TTC549 (cell line): Measurements from ENCODE around the gene FUNDC2.

Experiments
- FAIRE-seq: peaks from 2 replicates; lab custom pipeline; 2012; peaks lifted over from hg19 to GRCh38; lab: Jason Lieb, UNC

Gene FUNDC2

DNA sequence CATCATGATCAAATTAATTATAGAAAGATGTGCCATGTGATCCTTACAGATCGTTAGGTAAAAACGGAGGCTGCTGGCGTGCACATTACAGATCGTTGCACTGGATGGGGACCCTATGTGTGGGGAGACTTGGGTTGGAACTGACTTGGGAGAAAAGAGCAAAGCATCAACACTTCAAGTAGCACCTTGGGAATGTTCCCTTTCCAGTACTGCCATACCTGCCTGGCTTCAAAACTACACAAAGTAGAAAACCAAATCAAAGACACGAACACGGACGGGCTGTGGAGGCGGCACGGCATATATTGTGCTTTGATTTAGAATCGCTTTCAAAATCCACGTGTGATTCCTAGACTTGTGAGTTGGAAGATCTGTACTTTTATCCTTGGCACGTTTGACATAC, 43.4 kb downstream of the FUNDC2 start:
- FAIRE-seq = no peak

DNA sequence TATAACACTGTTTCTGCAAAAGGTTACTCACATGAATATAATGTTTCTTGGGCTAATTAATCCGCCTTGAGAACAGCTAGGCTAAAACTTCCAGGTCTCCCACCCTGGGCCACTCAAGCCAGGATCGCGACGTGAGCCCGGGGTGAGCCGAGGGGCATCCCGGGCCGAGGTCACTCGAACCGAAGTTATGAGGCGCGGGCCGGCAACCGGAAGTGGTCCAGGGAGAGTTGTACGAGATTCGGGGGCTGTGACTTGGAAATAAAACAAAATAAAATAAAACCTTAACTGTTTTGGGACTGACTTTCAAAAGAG, 44.0 kb downstream of the FUNDC2 start:
- FAIRE-seq = no peak

DNA sequence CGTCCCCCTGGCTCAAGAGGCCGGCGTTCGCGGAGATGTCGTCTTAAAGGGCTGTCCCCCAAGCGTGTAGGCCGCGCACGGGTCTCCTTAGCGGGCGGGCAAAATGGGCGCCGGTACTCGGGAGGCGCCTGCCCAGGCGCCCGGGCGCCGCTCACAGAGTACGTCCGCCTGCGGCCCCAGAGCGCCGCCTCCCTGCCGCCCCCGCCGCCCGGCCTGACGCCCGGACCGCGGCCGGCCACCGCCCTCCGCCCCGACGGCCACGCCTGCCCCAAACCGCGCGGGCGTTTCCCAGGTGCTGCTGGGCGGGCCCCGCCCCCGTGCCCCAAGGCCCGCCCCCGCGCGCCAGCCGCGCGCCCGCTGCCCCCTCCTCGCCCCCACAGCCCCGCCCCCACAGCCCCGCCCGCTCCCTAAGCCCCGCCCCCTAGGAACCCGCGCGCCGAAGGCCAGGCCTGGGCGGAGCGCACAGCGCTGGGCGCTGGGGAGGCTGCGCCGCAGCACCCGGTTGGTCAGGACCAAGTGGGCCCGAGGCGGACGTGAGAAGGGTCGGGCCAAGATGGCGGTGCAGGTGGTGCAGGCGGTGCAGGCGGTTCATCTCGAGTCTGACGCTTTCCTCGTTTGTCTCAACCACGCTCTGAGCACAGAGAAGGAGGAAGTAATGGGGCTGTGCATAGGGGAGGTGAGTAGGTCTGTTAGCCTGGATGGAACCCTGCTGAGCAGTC, 44.5 kb downstream of the FUNDC2 start, which contains the start of the genes BRCC3, CMC4 and MTCP1:
BRCC3 (plus strand) TSS at position 534 of the 719 bp plus-strand sequence; CDS start at position 554, 20 bp downstream.
CMC4 (minus strand) TSS at position 162 of the 719 bp plus-strand sequence. CDS start 7,113 bp downstream, outside the sequence.
MTCP1 (minus strand) TSS at position 162 of the 719 bp plus-strand sequence. CDS start 5,126 bp downstream, outside the sequence.
- FAIRE-seq = no peak

DNA sequence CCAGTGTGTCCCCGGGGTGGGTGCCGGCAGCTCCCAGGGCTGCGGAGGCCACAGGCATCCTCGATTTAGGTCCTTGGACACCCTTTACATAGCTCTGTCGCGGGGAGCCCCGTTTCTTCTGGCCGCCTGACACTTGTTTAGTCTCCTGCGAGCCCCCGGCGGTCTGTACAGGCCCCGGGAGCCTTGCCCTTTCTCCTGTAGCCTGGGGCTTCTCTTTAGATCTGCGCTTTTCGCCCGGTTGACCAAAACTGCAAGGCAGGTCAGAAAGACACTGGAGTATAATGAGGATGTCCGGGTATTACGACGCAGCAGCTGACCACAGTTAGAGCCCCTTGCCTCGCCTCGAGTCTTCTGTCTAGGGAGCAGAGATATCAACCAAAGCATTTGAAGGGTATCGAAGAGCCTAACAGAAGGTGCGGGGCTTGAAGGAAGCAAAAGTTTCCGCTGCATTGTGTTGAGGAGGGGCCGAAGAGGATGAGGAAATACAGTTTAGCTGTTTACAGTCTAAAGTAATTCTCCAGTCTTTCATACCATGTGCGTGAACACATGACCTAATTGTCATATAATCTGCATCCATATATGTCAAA, 45.1 kb downstream of the FUNDC2 start:
- FAIRE-seq = no peak

DNA sequence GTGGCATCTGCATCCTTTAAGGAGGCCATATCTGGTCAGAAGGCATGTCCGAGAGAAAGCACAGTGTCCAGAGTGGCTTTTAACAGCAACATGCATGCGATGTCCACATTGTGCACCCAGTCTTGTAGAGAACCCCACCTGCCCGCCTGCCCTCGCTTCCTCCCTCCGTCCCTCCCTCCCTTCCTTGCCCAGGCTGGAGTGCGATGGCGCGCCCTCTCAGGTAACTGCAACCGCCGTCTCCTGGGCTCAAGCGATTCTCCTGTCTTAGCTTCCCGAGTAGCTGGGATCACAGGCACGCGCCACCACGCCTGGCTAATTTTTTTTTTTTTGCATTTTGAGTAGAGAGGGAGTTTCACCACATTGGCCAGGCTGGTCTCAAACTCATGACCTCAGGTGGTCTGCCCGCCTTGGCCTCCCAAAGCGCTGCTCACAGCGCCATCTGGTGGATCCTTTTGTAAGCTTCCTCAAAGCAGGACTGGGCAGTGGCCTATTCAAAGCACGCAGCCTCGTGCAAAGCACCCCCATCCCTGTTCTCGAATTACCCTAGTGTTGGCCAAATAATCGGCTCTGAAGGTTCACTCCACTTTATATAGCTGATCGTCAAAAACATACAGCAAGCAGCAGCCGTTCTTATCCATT, 59.7 kb downstream of the FUNDC2 start:
- FAIRE-seq = no peak

DNA sequence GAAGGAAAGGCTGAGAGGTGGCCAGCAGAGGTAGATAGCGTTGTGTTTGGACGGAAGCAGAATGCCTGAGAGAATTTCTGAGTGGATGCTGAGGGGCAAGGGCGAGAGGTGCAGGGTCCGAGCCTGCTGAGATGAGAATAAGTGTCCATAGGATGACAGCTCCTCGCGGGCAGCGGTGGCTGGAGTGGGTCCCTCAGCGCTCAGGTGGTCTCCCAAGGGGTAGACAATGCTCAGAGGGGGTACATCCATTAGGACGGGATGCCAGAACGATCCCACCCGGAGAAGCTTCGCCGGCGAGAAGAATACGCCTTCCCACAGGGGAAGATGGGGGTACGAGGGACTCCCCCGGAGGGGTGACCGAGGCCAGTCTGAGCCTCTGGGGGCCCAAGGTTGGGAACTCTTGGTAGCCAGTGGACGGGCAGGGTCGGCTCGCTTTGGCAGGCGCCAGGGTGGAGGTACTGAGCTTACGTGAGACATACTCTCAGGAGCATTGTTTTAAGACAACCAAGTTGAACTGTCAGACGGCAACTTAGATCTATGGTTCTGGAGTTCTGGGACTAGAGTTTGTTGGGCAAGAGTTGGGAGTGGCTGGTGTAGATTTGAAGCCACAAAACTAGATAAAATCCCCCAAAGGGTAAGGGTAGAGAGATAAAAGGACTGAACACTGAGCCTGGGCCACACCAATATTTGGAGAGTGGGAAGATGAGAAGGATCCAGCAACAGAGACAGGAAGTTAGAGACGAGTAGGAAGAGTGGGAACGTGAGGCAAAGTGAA, 60.5 kb downstream of the FUNDC2 start:
- no peak for FAIRE-seq

DNA sequence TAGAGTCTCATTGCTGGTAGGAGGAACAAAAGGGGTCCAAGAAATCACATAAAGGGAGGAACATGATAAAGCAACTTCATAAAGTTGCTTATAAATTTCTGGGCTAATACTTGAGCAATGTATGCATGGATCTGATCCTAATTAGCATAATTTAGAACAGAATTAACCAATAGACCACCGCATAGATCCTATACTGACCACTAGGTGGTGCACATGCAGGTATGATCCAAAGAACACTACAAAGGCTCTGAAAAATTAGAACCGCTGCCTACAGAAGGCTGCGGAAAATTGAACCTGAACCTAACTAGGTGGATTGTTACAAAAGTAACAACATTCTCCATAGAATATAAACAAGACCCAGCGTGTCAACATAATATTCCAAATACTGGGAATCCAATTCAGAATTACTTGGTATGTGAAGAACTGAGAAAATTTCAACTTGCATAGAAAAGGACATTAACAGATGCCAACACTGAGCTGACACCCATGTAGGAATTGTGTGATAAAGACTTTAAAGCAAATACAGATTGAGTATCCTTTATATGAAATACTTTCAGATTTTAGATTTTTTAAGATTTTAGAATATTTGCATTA, 67.9 kb downstream of the FUNDC2 start:
- FAIRE-seq = no peak

DNA sequence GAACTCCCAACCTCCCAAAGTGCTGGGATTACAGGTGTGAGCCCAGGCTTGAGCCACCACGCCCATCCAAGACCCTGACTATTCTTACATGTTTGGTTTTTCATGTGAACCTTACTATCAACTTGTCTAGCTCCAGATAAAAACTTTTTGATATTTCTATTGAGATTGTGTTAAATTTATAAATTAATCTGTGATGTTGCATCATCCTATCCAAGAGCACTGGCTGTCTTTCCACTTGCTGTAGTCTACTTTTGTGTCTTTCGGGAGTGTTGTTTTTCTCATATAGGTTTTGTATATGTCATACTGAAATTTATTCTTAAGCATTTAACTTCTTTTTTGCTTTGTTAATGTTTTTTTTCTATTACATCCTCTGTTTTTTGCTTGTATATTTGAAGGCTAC, 79.3 kb downstream of the FUNDC2 start:
- no peak for FAIRE-seq

DNA sequence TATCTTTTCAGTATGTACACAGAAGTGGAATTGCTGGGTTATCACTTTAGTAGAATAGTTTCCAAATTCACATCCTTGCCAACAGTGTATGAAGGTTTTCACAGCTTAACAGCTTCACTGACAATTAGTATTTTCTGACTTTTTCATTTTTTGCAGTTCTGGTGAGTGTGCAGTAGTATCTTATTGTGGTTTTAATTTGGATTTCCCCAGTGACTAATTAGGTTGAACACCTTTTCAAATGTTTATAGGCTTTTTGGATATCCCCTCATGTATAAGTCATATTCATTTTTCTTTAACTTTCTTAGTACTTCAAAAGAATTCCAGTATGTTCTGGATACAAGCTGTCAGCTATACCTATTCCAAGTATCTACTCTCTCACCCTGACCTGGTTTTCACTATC, 81.8 kb downstream of the FUNDC2 start:
- no peak for FAIRE-seq
